ENCODE measurements around the gene TOP2B.
A peak's percentile ranks its signal among the peaks of the same experiment; 100 is the strongest.

Gene TOP2B

DNA sequence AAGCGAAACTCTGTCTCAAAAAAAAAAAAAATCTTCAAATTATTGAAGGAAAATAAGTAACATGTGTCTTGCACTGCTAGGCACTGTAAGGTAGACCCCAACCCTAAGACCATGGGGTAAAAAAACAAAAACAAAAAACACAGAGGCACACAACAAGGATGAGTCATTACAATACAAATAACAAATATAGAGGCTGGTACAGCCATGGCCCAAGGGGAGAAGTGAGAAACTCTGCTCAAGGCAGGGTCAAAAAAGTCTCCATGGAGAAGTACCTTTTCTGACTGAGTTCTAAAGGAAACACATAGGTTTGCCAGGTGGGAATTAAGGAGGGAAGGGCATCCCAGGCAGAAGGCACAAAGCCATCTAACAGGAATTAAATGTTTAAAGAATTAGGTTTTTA is 54.5 kb downstream of the TOP2B start:
- TF ChIP-seq, protein P1, sequence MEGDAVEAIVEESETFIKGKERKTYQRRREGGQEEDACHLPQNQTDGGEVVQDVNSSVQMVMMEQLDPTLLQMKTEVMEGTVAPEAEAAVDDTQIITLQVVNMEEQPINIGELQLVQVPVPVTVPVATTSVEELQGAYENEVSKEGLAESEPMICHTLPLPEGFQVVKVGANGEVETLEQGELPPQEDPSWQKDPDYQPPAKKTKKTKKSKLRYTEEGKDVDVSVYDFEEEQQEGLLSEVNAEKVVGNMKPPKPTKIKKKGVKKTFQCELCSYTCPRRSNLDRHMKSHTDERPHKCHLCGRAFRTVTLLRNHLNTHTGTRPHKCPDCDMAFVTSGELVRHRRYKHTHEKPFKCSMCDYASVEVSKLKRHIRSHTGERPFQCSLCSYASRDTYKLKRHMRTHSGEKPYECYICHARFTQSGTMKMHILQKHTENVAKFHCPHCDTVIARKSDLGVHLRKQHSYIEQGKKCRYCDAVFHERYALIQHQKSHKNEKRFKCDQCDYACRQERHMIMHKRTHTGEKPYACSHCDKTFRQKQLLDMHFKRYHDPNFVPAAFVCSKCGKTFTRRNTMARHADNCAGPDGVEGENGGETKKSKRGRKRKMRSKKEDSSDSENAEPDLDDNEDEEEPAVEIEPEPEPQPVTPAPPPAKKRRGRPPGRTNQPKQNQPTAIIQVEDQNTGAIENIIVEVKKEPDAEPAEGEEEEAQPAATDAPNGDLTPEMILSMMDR (IDR thresholded peaks at IDR 0.05; ENCODE audit: low read depth, low read length), result no peak
- TF ChIP-seq MYC (IDR thresholded peaks at IDR 0.05; ENCODE audit: low read depth, low read length), result no peak
- TF ChIP-seq, protein P2, sequence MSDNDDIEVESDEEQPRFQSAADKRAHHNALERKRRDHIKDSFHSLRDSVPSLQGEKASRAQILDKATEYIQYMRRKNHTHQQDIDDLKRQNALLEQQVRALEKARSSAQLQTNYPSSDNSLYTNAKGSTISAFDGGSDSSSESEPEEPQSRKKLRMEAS (IDR thresholded peaks at IDR 0.05; ENCODE audit: low read depth, low read length), result no peak
- TF ChIP-seq POLR2A (IDR thresholded peaks at IDR 0.05; ENCODE audit: extremely low read depth, insufficient read length), result no peak
- no peak for DNase-seq (ENCODE audit: low read depth)
- no peak overlapping the region for H3K4me3 ChIP-seq (ENCODE audit: low read depth, low read length)

DNA sequence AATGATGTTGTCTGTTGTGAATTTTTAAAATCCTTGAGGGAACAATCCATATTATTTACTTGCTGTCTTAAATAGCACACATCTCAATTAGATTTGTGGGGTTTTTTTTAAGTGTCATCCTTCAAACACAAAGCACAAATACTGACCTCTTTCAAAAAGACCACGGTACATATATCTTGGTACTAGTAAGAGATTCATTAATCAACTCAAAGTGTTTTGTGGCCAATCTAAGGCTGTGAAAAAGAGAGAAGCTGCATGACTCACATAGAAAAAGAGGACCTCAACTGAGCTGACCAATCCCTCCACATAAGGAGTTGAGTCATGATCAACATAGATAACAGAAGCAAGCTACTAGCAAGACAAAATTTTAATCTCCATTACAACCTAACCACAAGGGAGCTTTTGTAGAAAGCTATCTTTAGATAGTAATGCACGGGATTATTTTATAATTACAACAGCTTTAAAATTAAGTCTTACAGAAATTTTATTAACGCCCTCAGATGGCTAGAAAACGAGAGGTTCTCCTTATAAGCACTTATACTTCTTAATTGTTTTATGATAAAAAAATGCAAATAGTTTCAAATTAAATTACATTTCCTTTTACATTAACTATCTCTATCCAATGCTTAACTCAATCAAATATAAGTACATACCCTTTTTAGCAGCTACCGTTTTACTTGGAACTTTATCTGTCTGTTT is 60.5 kb downstream of the TOP2B start:
- peak; percentile 92 for DNase-seq (ENCODE audit: low read depth)
- TF ChIP-seq, protein P1 (IDR thresholded peaks at IDR 0.05; ENCODE audit: low read depth, low read length), result no peak
- TF ChIP-seq POLR2A (IDR thresholded peaks at IDR 0.05; ENCODE audit: extremely low read depth, insufficient read length), result no peak
- TF ChIP-seq, protein P2 (IDR thresholded peaks at IDR 0.05; ENCODE audit: low read depth, low read length), result no peak
- TF ChIP-seq MYC (IDR thresholded peaks at IDR 0.05; ENCODE audit: low read depth, low read length), result no peak
- H3K4me3 ChIP-seq (ENCODE audit: low read depth, low read length), result peak overlapping the region; percentile 39

DNA sequence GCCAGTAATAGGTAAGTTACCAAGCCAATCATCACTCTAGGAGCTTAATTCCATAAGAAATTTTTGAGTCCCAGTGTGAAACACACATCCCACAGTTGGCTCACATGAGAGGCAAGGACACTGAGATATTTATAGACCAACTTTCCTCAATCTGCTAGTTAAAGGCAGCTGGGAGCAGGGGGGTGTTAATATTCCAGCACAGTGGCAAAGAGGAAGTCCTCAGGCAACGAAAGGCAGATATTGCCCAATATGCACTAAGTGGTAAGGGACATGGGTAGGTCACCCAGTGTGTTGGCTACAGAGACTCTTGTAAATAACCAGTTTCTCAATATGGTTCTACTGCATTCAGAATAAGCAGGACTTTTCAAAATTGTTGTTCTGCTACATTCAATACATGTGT is 61.0 kb downstream of the TOP2B start:
- H3K4me3 ChIP-seq (ENCODE audit: low read depth, low read length), result peak overlapping the region; percentile 39
- TF ChIP-seq, protein P2 (IDR thresholded peaks at IDR 0.05; ENCODE audit: low read depth, low read length), result no peak
- TF ChIP-seq MYC (IDR thresholded peaks at IDR 0.05; ENCODE audit: low read depth, low read length) (no peak), POLR2A (IDR thresholded peaks at IDR 0.05; ENCODE audit: extremely low read depth, insufficient read length) (no peak)
- TF ChIP-seq, protein P1 (IDR thresholded peaks at IDR 0.05; ENCODE audit: low read depth, low read length), result no peak
- peak; percentile 88 for DNase-seq (ENCODE audit: low read depth)

DNA sequence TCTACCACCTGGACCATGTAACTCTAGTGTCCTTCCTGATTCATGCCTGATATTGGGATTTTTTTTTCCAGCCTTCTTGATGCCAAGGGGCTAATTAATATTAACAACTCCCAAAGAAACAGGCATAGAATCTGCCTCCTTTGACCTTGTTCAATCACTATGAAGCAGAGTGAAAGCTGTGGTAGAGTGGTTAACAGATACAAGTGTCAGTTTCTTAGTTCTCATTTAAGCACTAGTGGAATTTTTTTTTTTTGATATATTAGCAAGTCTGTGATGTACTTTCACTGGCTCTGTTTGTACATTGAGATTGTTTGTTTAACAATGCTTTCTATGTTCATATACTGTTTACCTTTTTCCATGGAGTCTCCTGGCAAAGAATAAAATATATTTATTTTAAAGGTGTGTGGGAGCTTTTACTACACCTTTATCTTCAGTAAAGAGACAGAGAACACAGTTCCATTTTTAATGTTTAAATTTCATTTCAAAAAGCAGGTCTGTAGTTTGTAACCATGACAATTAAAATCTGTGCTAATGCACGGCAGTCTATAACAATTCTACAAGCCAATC is 67.1 kb downstream of the TOP2B start:
- DNase-seq (ENCODE audit: low read depth), result no peak
- TF ChIP-seq POLR2A (IDR thresholded peaks at IDR 0.05; ENCODE audit: extremely low read depth, insufficient read length) (no peak), MYC (IDR thresholded peaks at IDR 0.05; ENCODE audit: low read depth, low read length) (no peak)
- TF ChIP-seq, protein P2 (IDR thresholded peaks at IDR 0.05; ENCODE audit: low read depth, low read length), result no peak
- TF ChIP-seq, protein P1 (IDR thresholded peaks at IDR 0.05; ENCODE audit: low read depth, low read length), result no peak
- H3K4me3 ChIP-seq (ENCODE audit: low read depth, low read length), result no peak overlapping the region

DNA sequence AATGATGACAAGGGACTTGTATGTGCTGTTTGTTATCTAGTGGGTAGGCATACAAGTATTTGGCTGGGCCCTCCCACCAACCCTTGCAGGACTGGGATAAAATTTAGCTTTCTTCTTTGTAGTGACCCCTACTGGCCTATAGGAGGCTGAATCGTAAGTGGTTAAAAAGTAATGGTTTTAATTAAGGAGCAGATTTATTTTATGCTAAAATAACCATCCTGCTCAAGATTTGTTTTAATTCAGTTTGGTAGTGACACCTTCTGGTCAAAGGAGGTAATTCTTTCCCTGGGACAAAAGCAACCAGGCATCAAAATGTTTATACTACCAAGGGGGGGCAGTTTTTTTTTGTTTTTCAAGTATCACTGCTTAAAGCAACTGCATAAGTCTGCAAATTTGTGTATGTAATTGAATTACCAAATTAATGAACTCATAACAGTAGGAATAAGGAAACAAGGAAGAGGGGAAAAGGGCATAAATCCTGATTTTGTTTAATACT is 70.7 kb downstream of the TOP2B start:
- TF ChIP-seq, protein P1 (IDR thresholded peaks at IDR 0.05; ENCODE audit: low read depth, low read length), result peak; percentile 37
- no peak for TF ChIP-seq POLR2A (IDR thresholded peaks at IDR 0.05; ENCODE audit: extremely low read depth, insufficient read length)
- peak; percentile 62 for DNase-seq (ENCODE audit: low read depth)
- H3K4me3 ChIP-seq (ENCODE audit: low read depth, low read length), result no peak overlapping the region

Data from NB4 (cell line).